ENCODE results near the gene CDK9.

Gene CDK9

DNA sequence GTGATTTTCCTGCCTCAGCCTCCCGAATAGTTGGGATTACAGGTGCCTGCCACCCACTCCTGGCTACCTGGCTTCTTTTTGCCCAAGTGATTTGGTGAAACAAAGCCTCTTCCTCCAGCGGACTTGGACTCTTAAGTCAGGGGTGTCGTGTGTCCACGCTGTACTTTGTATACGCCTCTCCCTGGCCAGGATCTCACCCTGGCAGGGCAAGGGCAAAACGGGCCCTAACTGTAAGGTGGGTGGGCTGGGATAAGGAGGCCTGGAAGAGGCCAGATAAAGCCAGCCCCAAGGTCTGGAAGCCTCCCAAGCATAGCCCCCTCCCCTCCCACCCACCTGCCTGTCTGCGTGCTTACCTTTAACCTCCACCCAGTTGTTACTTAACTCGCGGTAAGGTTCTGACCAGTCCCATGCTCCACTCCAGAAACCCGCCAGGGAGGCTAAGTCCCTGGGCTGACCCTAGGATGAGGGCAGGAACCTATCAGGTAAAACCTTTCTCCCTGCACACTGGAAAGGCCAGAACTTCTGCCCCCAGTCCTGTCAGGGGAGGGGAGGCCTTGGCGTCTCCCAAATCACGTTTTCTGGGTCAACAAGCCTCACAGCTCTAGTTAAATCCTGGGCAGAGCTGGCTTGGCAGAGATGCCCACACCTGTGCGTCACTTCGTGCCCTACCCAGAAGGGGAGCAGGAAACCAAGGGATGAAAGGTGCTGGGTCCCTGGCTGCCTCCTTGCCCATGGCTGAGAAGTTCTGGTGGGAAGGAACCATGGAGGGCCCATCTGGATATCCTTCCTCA lies 8.4 kb downstream of the CDK9 start:
- no peak for DNase-seq (ENCODE audit: low read depth in 1 of 2, low spot score in 1 of 2)
- TF ChIP-seq POLR2AphosphoS5 (IDR thresholded peaks at IDR 0.05; ENCODE audit: low read depth) (no peak; the same call in 1 of the 2 replicates), GABPA (IDR thresholded peaks at IDR 0.05; ENCODE audit: low read depth) (no peak), SPI1 (IDR thresholded peaks at IDR 0.05; ENCODE audit: borderline replicate concordance, low read depth) (no peak)
- TF ChIP-seq, protein P1, sequence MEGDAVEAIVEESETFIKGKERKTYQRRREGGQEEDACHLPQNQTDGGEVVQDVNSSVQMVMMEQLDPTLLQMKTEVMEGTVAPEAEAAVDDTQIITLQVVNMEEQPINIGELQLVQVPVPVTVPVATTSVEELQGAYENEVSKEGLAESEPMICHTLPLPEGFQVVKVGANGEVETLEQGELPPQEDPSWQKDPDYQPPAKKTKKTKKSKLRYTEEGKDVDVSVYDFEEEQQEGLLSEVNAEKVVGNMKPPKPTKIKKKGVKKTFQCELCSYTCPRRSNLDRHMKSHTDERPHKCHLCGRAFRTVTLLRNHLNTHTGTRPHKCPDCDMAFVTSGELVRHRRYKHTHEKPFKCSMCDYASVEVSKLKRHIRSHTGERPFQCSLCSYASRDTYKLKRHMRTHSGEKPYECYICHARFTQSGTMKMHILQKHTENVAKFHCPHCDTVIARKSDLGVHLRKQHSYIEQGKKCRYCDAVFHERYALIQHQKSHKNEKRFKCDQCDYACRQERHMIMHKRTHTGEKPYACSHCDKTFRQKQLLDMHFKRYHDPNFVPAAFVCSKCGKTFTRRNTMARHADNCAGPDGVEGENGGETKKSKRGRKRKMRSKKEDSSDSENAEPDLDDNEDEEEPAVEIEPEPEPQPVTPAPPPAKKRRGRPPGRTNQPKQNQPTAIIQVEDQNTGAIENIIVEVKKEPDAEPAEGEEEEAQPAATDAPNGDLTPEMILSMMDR (IDR thresholded peaks at IDR 0.05; ENCODE audit: insufficient read depth, low read length), result no peak
- TF ChIP-seq, protein P2, sequence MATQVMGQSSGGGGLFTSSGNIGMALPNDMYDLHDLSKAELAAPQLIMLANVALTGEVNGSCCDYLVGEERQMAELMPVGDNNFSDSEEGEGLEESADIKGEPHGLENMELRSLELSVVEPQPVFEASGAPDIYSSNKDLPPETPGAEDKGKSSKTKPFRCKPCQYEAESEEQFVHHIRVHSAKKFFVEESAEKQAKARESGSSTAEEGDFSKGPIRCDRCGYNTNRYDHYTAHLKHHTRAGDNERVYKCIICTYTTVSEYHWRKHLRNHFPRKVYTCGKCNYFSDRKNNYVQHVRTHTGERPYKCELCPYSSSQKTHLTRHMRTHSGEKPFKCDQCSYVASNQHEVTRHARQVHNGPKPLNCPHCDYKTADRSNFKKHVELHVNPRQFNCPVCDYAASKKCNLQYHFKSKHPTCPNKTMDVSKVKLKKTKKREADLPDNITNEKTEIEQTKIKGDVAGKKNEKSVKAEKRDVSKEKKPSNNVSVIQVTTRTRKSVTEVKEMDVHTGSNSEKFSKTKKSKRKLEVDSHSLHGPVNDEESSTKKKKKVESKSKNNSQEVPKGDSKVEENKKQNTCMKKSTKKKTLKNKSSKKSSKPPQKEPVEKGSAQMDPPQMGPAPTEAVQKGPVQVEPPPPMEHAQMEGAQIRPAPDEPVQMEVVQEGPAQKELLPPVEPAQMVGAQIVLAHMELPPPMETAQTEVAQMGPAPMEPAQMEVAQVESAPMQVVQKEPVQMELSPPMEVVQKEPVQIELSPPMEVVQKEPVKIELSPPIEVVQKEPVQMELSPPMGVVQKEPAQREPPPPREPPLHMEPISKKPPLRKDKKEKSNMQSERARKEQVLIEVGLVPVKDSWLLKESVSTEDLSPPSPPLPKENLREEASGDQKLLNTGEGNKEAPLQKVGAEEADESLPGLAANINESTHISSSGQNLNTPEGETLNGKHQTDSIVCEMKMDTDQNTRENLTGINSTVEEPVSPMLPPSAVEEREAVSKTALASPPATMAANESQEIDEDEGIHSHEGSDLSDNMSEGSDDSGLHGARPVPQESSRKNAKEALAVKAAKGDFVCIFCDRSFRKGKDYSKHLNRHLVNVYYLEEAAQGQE (IDR thresholded peaks at IDR 0.05; ENCODE audit: insufficient replicate concordance, low read depth), result no peak
- H3K27ac ChIP-seq (replicated peaks), result no peak overlapping the region
- H3K4me3 ChIP-seq (replicated peaks; ENCODE audit: insufficient read depth, low read length), result no peak overlapping the region
- no peaks in the 10 kb centered on the region for H3K27me3 ChIP-seq (ENCODE audit: insufficient read depth, poor library complexity, severe bottlenecking)

DNA sequence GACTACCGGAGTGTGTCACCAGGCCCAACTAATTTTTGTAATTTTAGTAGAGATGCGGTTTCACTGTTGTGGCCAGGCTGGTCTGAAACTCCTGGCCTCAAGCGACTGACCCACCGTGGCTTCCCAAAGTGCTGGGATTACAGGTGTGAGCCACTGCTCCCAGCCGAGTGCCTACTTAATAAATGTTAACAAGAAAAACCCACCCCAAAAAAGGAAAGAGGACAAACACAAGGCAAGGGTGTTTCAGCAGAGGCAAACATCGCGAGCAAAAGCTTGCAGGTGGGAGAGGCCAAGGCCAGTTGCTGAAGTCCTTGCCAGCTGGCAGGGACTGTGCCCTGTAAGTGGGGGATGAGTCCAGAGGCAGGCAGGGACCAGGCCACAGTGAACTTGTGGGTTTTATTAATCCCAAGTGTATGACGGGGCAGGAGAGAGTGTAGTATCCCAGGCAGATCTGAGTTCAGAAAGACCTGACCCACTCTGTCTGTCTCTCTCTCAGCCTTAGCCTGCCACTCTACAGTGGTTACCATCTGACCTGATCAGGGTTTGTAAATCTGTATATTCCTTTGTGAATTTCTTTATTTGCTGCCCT lies 10.5 kb downstream of the CDK9 start:
- TF ChIP-seq, protein P1 (IDR thresholded peaks at IDR 0.05; ENCODE audit: insufficient read depth, low read length), result no peak
- TF ChIP-seq, protein P2 (IDR thresholded peaks at IDR 0.05; ENCODE audit: insufficient replicate concordance, low read depth), result no peak
- TF ChIP-seq POLR2AphosphoS5 (IDR thresholded peaks at IDR 0.05; ENCODE audit: low read depth), result peak; percentile 32; the same call in 1 of the 2 replicates
- H3K4me3 ChIP-seq (replicated peaks; ENCODE audit: insufficient read depth, low read length), result no peak overlapping the region
- H3K27me3 ChIP-seq (ENCODE audit: insufficient read depth, poor library complexity, severe bottlenecking), result no peaks in the 10 kb centered on the region
- H3K27ac ChIP-seq (replicated peaks), result peak overlapping the region; percentile 46
- peak in 1 of 2 experiments; percentile 27 for DNase-seq (ENCODE audit: low read depth in 1 of 2, low spot score in 1 of 2)

DNA sequence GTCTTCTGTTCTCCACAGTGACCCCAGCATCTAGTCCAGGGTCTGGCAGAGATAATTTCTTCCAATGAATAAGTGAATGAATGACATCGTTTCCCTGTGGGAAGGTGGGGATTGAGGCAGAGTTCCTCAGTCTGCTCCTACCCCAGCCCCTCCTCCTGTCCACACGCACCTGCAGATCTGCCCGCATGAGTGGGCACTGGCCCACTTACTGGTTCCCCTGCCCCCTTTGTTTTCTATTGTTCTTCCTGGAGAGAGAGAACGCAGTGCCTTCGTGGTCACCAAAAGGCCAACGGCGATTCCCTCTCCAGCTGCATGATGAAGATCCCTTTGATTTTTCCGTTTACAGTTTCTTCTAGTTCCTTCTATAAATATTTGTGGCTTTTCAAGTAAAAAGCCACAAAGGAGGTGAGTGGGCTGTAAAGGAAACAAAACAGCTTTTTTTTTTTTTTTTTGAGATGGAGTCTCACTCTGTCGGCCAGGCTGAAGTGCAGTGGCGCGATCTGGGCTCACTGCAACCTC lies 11.1 kb downstream of the CDK9 start:
- H3K27ac ChIP-seq (replicated peaks), result peak overlapping the region; percentile 46
- H3K4me3 ChIP-seq (replicated peaks; ENCODE audit: insufficient read depth, low read length), result no peak overlapping the region
- no peak for DNase-seq (ENCODE audit: low read depth in 1 of 2, low spot score in 1 of 2)
- TF ChIP-seq GABPA (IDR thresholded peaks at IDR 0.05; ENCODE audit: low read depth) (no peak), POLR2AphosphoS5 (IDR thresholded peaks at IDR 0.05; ENCODE audit: low read depth) (no peak), SPI1 (IDR thresholded peaks at IDR 0.05; ENCODE audit: borderline replicate concordance, low read depth) (no peak)
- TF ChIP-seq, protein P2 (IDR thresholded peaks at IDR 0.05; ENCODE audit: insufficient replicate concordance, low read depth), result no peak
- TF ChIP-seq, protein P1 (IDR thresholded peaks at IDR 0.05; ENCODE audit: insufficient read depth, low read length), result no peak
- H3K27me3 ChIP-seq (ENCODE audit: insufficient read depth, poor library complexity, severe bottlenecking), result no peaks in the 10 kb centered on the region

All from HL-60 (cell line).